Measurements from ENCODE around the gene CPSF4L.

DNA sequence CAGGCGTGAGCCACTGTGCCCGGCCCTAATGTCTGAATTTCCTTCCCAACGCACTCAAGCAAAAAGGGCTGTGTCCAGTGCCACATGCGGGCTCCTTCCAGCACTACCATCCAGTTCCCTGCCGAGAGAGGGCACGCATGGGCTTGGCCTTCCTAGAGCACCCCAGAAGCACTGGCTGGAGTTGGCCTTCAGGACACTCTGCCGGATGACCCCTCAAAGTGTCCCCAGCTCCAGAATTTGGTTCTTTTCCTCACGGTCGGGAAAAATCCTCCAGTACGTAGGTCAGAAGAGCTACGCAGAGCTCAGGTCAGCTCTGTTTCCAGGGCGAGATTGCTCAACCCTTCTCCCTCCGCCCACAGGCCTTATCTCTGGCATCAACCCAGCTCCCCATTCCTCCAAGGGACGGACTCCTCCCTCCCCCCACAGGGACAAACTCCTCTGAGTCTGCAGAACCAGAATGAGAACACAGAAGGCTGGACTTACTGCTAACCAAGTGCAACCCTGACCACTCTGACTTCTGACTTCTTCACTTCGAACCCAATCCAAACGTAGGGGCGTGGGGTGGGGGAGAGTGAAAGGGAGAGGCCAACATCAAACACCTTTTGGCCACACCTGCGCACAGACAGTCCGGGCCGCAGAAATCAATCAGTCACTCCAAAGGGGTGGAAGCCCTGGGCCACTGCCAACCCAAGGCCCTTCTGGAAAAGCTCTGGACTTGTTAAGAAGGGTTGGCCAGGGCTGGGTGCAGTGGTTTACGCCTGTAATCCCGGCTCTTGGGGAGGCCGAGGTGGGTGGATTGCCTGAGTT lies 46.5 kb upstream of the CPSF4L start:
- TF ChIP-seq CTCF (IDR thresholded peaks at IDR 0.05) (no peak), EZH2 (IDR thresholded peaks at IDR 0.05) (no peak)

All from neural progenitor cell (in vitro differentiated cells).